ENCODE measurements around the gene TBC1D30. TPM values are rescaled to one million over a fixed set of nuclear protein-coding genes. Genes with fewer than 3 reads are reported as not detected.

The TBC1D30 gene
- total RNA-seq, 2 donors from 2014 or later = 1.3 to 3.0 TPM

Other genes with a start within 250 kb of the TBC1D30 start
- gene RASSF3, start 214.2 kb upstream of the TBC1D30 start, total RNA-seq = 100 to 1,000 TPM; 116 to 118 TPM
- gene GNS, start 65.2 kb upstream of the TBC1D30 start, total RNA-seq = 100 to 1,000 TPM; 102 to 110 TPM